ENCODE results near the gene DDB1. TPM values are rescaled to one million over a fixed set of nuclear protein-coding genes. Genes with fewer than 3 reads are reported as not detected.

Gene DDB1
- total RNA-seq, 1 donor from 2014 or later = 259 TPM

GRCh38 chr11:61345170-61345610 lies 12.3 kb upstream of the DDB1 start:
- Mint-ChIP-seq H3K4me3 (ENCODE audit: unreplicated experiment) (no peak overlapping the region), H3K4me1 (ENCODE audit: low read depth, unreplicated experiment) (peaks cover 14% of the 10 kb centered on the region), H3K36me3 (ENCODE audit: unreplicated experiment) (no peaks in the 10 kb centered on the region), H3K27ac (ENCODE audit: unreplicated experiment) (peak overlapping the region; percentile 92), H3K9me3 (ENCODE audit: unreplicated experiment) (peaks cover 6% of the 10 kb centered on the region), H3K27me3 (ENCODE audit: unreplicated experiment) (peaks cover 3% of the 10 kb centered on the region)
- no peak for TF ChIP-seq CTCF (IDR thresholded peaks at IDR 0.05; ENCODE audit: partially characterized antibody, unreplicated experiment)
- peak; percentile 69 for DNase-seq

GRCh38 chr11:61343792-61344745 lies 11.2 kb upstream of the DDB1 start:
- Mint-ChIP-seq H3K4me1 (ENCODE audit: low read depth, unreplicated experiment) (peaks cover 14% of the 10 kb centered on the region), H3K27me3 (ENCODE audit: unreplicated experiment) (peaks cover 5% of the 10 kb centered on the region), H3K27ac (ENCODE audit: unreplicated experiment) (peak overlapping the region; percentile 92), H3K4me3 (ENCODE audit: unreplicated experiment) (peak overlapping the region; percentile 39), H3K36me3 (ENCODE audit: unreplicated experiment) (no peaks in the 10 kb centered on the region), H3K9me3 (ENCODE audit: unreplicated experiment) (peaks cover 7% of the 10 kb centered on the region)
- no peak for DNase-seq
- TF ChIP-seq CTCF (IDR thresholded peaks at IDR 0.05; ENCODE audit: partially characterized antibody, unreplicated experiment) = no peak

GRCh38 chr11:61342207-61342803 lies 9.4 kb upstream of the DDB1 start:
- Mint-ChIP-seq H3K36me3 (ENCODE audit: unreplicated experiment) (no peaks in the 10 kb centered on the region), H3K27me3 (ENCODE audit: unreplicated experiment) (peaks cover 5% of the 10 kb centered on the region), H3K4me3 (ENCODE audit: unreplicated experiment) (no peak overlapping the region), H3K4me1 (ENCODE audit: low read depth, unreplicated experiment) (peaks cover 13% of the 10 kb centered on the region), H3K27ac (ENCODE audit: unreplicated experiment) (no peak overlapping the region), H3K9me3 (ENCODE audit: unreplicated experiment) (peaks cover 7% of the 10 kb centered on the region)
- TF ChIP-seq CTCF (IDR thresholded peaks at IDR 0.05; ENCODE audit: partially characterized antibody, unreplicated experiment) = no peak
- DNase-seq = no peak

- Mint-ChIP-seq H3K4me1 (ENCODE audit: low read depth, unreplicated experiment) (peaks cover 13% of the 10 kb centered on the region), H3K27ac (ENCODE audit: unreplicated experiment) (no peak overlapping the region), H3K9me3 (ENCODE audit: unreplicated experiment) (peaks cover 7% of the 10 kb centered on the region), H3K4me3 (ENCODE audit: unreplicated experiment) (no peak overlapping the region), H3K36me3 (ENCODE audit: unreplicated experiment) (no peaks in the 10 kb centered on the region), H3K27me3 (ENCODE audit: unreplicated experiment) (peaks cover 5% of the 10 kb centered on the region)
- no peak for TF ChIP-seq CTCF (IDR thresholded peaks at IDR 0.05; ENCODE audit: partially characterized antibody, unreplicated experiment)
- no peak for DNase-seq
Measured at GRCh38 chr11:61341706-61342105, 8.8 kb upstream of the DDB1 start.

GRCh38 chr11:61340979-61341378 lies 8.1 kb upstream of the DDB1 start:
- H3K4me1 Mint-ChIP-seq (ENCODE audit: low read depth, unreplicated experiment) = peaks cover 15% of the 10 kb centered on the region
- TF ChIP-seq CTCF (IDR thresholded peaks at IDR 0.05; ENCODE audit: partially characterized antibody, unreplicated experiment) = no peak
- H3K36me3 Mint-ChIP-seq (ENCODE audit: unreplicated experiment) = no peaks in the 10 kb centered on the region
- no peak for DNase-seq
- H3K27me3 Mint-ChIP-seq (ENCODE audit: unreplicated experiment) = peaks cover 7% of the 10 kb centered on the region
- no peak overlapping the region for H3K4me3 Mint-ChIP-seq (ENCODE audit: unreplicated experiment)
- H3K9me3 Mint-ChIP-seq (ENCODE audit: unreplicated experiment) = peaks cover 7% of the 10 kb centered on the region
- H3K27ac Mint-ChIP-seq (ENCODE audit: unreplicated experiment) = no peak overlapping the region

Measured in glutamatergic neuron (in vitro differentiated cells).